Smooth muscle cell of the brain vasculature (primary cell): Measurements from ENCODE around the gene PDIK1L.

Experiments used
- DNase-seq: peaks from one replicate; pipeline ENCODE4 v3.0.0-alpha.2; 2012; ENCODE audit warnings: low read depth, low spot score

The PDIK1L gene

GRCh38 chr1:26153966-26154532 is 42.4 kb downstream of the PDIK1L start:
- no peak for DNase-seq

- DNase-seq: no peak
Measured at GRCh38 chr1:26154750-26155149, 43.1 kb downstream of the PDIK1L start.

GRCh38 chr1:26155370-26156284 is 44.0 kb downstream of the PDIK1L start:
- DNase-seq: no peak

- no peak for DNase-seq
Measured at GRCh38 chr1:26156285-26157038, 44.8 kb downstream of the PDIK1L start.

- DNase-seq: no peak
Measured at GRCh38 chr1:26158271-26158907, 46.8 kb downstream of the PDIK1L start.

- no peak for DNase-seq
Measured at GRCh38 chr1:26158908-26159742, 47.5 kb downstream of the PDIK1L start, which contains the start of gene FAM110D. FAM110D (plus strand) TSS chr1:26159079; CDS start chr1:26161292, 2,213 bp downstream.

GRCh38 chr1:26159743-26160039 is 48.1 kb downstream of the PDIK1L start:
- DNase-seq: no peak

GRCh38 chr1:26160527-26161414 is 49.1 kb downstream of the PDIK1L start:
- no peak for DNase-seq

GRCh38 chr1:26161415-26162219 is 50.0 kb downstream of the PDIK1L start:
- no peak for DNase-seq

- DNase-seq: no peak
Measured at GRCh38 chr1:26162220-26162709, 50.6 kb downstream of the PDIK1L start.

- no peak for DNase-seq
Measured at GRCh38 chr1:26163684-26164035, 52.0 kb downstream of the PDIK1L start.

GRCh38 chr1:26164036-26164860 is 52.6 kb downstream of the PDIK1L start:
- DNase-seq: no peak

- no peak for DNase-seq
Measured at GRCh38 chr1:26164861-26165842, 53.5 kb downstream of the PDIK1L start.

GRCh38 chr1:26166719-26167281 is 55.2 kb downstream of the PDIK1L start:
- no peak for DNase-seq

GRCh38 chr1:26168410-26169197 is 57.0 kb downstream of the PDIK1L start, which contains the start of gene C1orf232:
C1orf232 (minus strand) TSS chr1:26168963; CDS start chr1:26168499, 464 bp downstream.
- DNase-seq: no peak

GRCh38 chr1:26169198-26169554 is 57.6 kb downstream of the PDIK1L start:
- DNase-seq: no peak
